ENCODE results near the gene MGAT5B.

Gene MGAT5B

GRCh38 chr17:76881408-76881807, 13.2 kb downstream of the MGAT5B start:
- DNase-seq = no peak

GRCh38 chr17:76881966-76882365, 13.8 kb downstream of the MGAT5B start:
- no peak for DNase-seq

DNA sequence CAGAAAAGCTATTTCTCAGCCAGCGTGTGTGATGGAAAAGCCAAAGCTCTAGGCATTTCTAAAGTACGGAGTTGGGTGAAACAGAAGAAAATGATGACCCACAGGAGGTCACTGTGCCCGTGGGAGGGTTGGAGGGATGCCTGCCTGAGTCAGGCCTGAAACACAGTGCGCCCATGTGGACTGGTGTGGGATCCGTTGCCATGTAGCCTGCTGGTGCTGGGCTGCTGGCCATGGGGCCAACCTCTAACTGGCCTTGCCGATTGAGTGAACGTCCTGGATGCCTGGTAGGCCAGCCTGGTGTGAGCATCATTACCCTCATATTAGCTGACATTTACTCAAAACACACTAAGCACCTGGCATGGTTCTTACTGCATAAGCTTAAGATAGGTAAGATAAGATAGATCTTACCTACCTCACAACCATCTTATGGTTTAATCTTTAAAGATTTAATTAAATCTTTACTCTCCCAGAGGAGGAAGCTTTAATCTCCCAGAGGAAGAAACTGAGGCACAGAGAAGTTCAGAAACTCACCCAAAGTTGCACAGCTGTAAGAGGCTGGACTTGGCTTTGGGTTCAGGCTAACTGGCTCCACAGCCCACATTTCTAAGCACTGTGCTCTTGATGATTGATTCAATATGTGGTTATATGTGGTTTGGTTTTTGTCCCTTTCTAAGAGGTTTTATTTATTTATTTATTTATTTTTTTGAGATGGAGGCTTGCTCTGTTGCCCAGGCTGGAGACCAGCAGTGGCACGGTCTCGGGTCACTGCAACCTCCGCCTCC, 15.7 kb downstream of the MGAT5B start:
- no peak for DNase-seq

GRCh38 chr17:76884995-76885893, 17.0 kb downstream of the MGAT5B start:
- no peak for DNase-seq

DNA sequence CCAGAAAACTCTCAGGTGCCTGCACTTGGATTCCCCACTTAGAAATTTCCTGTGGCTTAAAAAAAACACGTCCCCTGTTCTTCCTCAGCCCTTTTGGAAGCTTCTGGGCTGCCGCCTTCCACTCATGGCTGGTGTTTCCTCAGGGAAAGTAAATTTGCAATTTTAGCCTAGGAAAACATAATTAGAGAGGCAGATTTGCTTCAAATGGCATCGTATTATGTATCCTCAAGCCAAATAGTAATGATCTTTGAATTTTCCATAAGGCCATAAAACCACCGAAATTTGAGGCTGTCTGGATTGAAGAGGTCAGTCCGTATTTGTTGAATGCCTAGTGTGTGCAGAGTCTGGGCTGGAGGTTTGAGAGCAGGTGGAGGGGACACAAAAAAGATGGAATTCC, 17.7 kb downstream of the MGAT5B start:
- no peak for DNase-seq

DNA sequence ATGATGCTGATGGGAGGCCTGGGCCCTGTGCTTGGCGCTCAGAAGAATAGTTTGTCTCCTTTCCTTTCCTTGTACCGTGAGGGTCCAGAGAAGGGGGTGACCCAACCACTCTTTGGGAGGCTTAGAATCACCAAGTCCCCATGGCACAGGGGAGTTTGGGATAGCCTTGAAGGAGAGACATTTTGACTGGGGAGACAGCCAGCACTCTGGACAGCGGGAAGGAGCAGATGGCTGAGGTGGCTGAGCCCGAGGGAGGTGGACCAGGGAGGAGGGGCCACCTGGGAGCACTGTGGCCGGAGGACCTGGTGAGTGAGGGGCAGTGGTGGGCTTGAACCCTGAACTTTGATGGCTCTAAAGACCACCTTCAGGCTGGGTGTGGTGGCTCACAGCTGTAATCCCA, 18.2 kb downstream of the MGAT5B start:
- no peak for DNase-seq

DNA sequence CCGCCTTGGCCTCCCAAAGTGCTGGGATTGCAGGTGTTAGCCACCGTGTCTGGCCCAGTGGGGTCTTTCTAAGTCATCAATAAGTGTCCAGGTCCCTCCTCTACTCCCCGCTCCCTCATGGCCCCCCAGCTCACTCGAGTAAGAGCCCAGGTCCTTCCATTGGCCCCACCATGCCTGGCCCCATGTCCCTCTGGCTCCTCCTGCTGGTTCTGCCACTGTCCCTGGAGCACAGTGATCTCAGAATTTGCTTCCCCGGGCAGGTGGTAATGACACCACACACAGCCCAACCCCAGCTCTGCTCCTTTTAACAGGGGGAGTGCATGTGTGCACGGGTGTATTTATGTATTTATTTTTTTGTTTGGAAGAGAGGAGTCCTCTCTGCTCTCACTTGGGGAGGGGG, 19.6 kb downstream of the MGAT5B start:
- DNase-seq = peak; percentile 37

GRCh38 chr17:76888661-76889060, 20.5 kb downstream of the MGAT5B start:
- DNase-seq = peak; percentile 22

GRCh38 chr17:76889323-76889722, 21.1 kb downstream of the MGAT5B start:
- no peak for DNase-seq

- no peak for DNase-seq
Measured at GRCh38 chr17:76892329-76892728, 24.1 kb downstream of the MGAT5B start.

DNA sequence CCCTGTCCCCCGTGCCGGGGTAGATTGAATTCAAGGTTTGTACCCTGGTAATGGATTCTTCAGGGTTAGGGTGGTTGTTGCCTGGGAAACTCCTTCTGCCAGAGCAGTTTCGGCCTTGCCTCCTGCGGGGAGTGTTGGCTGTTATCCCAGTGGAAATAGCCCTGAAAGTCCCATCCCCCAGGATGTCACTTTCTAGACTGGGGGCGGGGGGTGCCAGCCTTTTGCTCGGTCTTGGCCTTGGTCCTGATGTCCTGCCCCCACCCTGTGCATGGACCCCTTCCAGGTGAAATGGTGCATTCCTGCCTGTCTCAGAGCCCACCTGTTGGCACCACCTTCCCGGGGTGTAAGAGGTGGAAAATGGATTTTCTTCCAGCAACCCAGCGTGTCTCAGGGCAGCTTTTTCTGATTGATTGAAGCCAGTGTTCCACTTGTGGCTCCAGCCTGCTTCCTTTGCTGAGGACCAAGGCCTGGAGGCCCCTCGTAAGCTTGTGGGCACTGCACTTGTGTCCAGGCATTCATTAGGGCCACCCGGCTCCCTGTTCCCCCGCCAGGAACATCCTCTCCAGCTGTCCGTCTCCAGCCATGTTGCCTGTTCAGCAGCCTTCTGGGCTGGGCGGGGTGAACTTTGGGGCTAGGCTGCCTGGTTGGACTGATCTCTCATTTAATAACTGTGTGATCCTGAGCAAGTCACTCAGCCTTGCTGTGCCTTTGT, 25.6 kb downstream of the MGAT5B start:
- DNase-seq = no peak

DNA sequence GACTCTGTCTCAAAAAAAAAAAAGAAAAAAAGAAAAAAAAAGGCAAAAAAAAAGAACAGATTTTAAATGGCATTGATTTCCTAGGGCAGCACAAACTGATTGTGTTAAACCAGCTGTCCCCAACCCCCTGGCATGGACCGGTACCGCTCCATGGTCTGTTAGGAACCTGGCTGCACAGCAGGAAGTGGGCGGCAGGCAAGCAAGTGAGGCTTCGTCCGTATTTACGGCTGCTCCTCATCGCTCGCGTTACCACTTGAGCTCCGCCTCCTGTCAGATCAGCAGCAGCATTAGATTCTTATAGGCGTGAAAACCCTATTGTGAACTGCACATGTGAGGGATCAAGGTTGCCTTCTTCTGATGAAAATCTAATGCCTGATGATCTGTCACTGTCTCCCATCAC, 26.6 kb downstream of the MGAT5B start:
- no peak for DNase-seq

DNA sequence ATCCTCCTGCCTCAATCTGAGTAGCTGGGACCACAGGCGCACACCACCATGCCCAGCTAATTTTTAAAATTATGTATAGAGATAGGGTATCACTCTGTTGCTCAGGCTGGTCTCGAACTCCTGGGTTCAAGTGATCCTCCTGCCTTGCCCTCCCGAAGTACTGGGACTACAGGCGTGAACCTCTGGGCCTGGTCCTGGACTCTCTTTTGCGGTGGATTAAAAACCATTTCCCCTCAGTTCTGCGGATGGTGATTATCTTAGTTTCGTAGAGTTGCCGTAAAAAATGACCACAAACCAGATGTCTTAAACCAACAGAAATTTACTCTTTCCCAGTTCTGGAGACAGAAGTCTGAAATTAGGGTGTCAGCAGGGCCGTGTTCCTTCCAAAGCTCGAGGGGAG, 28.8 kb downstream of the MGAT5B start:
- DNase-seq = no peak

GRCh38 chr17:76899414-76899813, 31.2 kb downstream of the MGAT5B start:
- no peak for DNase-seq

DNA sequence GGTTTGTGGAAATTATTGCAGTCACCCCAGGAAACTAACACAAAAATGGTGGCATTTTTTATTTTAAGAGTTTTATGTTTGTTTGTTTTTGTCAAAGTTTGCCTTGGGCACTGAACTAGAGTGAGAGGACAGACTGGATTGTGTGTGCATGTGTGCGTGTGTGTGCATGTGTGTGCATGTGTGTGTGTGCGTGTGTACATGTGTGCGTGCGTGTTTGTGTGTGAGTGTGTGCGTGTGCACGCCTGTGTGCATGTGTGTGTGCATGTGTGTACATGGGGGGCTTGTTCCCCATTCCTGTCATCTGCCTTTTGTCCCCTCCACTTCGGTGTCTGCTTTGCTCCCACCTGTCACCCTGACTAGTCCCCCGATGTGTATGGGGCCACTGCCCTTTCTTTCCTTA, 32.5 kb downstream of the MGAT5B start:
- DNase-seq = no peak

DNA sequence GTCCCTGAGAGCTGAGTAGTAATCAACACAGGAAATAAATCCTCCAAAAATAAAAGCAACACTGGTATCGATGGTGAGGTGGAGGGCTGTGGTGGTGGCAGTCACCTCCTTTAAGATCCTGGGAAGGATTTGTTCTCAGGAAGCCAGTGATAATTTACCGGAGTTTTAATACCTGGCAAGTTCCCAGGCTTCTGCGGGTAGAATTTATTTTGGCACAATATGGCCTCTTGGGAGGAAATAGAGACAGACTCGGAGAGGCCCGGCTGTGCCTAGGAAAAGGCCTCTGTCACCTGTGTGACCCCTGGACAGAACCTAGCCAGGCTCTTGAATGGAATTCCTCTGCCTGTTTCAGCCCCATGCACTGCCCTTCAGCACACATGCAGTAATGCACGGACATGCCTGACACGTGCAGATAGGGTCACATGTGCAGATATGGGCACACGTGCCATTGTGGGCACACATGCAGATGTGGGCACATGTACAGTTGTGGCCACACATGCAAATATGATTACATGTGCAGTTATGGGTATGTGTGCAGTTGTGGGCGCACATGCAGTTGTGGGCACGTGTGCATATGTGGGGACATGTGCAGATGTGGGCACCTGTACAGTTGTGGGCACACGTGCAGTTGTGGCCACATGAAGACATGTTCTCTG, 33.5 kb downstream of the MGAT5B start:
- DNase-seq = no peak

- no peak for DNase-seq
Measured at GRCh38 chr17:76902476-76902875, 34.3 kb downstream of the MGAT5B start.

DNA sequence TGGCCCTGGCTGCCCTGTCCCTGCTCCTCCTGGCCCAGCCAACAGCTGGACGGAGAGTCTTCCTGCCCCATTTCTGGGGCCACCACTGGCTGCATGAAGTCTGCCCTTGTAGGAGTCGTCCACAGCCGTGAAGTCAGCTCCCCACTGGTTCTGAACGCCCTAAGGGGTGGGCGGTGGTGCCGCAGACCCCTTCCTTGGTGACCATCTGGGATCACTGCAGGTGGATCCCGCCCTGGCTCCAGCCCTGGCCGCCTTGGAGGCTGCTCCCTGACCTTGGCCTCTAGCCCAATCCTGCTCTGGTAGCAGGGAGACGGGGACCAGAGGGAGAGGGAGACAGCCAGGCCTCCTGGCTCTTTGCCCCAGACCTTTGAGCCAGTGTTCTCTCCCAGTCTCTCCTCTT, 35.4 kb downstream of the MGAT5B start:
- no peak for DNase-seq

DNA sequence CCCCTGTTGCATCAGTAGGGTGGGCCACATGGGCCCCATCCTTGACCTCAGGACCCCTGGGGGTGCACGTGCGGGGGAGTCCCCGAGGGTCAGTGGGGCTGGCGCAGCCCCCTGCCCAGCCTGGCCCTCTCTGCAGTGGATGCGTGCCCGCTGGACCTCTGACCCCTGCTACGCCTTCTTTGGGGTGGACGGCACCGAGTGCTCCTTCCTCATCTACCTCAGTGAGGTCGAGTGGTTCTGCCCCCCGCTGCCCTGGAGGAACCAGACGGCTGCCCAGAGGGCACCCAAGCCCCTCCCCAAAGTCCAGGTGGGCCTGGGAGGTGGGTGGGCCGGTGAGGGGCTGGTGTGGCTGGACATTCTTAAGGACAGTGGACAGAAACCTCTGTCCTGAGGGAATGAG, 35.9 kb downstream of the MGAT5B start:
- DNase-seq = no peak

DNA sequence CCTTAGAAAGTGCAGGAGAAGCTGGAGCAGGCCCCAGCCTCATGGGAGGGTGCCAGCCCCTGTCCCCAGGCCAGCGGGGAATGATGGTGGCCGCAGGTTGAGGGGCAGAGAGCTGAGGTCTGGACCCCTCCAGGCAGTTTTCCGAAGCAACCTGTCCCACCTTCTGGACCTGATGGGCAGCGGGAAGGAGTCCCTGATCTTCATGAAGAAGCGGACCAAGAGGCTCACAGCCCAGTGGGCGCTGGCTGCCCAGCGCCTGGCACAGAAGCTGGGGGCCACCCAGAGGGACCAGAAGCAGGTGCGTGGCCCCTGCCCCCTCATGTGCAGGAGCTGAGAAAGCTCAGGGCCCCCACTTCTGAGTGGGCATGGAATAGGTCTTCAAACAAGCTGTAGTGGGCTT, 36.8 kb downstream of the MGAT5B start:
- no peak for DNase-seq

GRCh38 chr17:76905836-76906235, 37.6 kb downstream of the MGAT5B start:
- no peak for DNase-seq

DNA sequence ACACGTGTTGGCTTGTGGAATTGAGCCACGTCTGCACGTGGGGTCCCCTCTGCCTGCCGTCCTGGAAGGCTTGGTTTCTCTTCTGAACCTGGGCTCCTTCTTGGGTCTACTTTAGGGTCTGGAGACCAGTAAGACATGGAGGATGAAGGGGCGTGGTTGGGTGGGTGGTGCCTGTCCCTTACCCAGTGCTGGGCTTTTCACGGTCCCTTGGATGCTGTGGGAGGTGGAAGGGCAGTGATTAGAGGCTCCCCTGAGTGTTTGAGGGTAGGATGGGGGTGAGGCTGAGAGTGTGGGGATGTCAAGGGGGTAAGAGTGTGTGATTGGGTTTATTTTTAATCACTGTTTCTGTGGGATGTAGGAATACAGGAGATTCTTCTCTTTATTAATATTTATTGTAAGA, 38.3 kb downstream of the MGAT5B start:
- no peak for DNase-seq

GRCh38 chr17:76907352-76907751, 39.1 kb downstream of the MGAT5B start:
- no peak for DNase-seq

Measured in NCI-H82 (cell line).